ENCODE measurements around the gene C1QTNF8.

DNA sequence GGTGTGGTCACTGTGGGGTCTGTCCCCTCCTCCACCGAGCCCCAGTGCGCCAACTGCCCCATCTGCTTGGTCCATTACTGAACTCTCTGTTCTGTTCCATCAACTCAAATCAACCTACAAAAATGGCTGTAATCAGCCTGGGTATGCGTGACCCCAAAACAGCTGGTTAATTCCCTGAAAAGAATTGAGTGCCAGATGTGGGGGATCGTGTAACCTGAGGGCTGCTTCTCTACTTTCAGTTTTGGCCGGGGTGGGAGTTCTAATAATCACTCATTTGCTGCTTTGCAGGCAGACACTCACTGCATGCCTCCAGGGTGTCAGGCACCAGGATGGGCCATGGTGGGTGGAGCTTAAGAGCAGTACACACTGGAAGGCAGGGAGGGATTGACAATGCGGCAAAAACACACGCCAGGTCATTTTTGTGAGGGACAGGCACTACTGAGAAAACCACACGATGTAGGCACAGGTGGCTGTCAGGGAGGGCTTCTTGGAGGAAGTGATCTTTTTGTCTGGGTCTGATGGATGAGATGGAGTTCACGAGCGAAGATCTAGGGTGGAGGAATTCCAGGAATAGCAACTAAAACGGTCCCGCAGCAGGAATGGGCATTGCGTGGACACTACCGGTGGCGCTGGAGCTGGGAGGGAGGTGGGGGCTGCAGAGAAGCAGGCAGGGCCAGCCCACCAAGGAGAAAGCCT is 53.8 kb downstream of the C1QTNF8 start:
- TF ChIP-seq POLR2A (IDR thresholded peaks at IDR 0.05): no peak
- TF ChIP-seq, protein P1, sequence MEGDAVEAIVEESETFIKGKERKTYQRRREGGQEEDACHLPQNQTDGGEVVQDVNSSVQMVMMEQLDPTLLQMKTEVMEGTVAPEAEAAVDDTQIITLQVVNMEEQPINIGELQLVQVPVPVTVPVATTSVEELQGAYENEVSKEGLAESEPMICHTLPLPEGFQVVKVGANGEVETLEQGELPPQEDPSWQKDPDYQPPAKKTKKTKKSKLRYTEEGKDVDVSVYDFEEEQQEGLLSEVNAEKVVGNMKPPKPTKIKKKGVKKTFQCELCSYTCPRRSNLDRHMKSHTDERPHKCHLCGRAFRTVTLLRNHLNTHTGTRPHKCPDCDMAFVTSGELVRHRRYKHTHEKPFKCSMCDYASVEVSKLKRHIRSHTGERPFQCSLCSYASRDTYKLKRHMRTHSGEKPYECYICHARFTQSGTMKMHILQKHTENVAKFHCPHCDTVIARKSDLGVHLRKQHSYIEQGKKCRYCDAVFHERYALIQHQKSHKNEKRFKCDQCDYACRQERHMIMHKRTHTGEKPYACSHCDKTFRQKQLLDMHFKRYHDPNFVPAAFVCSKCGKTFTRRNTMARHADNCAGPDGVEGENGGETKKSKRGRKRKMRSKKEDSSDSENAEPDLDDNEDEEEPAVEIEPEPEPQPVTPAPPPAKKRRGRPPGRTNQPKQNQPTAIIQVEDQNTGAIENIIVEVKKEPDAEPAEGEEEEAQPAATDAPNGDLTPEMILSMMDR (IDR thresholded peaks at IDR 0.05): no peak
